NCI-H82 treated with DMSO at 0.1 percent for 48 hours (cell line): Measurements from ENCODE around the gene EYA2.

Experiments used
- DNase-seq: peaks from one replicate; lab custom pipeline; 2025; ENCODE audit not compliant: unreplicated experiment; lab: John Stamatoyannopoulos, UW

The EYA2 gene

DNA sequence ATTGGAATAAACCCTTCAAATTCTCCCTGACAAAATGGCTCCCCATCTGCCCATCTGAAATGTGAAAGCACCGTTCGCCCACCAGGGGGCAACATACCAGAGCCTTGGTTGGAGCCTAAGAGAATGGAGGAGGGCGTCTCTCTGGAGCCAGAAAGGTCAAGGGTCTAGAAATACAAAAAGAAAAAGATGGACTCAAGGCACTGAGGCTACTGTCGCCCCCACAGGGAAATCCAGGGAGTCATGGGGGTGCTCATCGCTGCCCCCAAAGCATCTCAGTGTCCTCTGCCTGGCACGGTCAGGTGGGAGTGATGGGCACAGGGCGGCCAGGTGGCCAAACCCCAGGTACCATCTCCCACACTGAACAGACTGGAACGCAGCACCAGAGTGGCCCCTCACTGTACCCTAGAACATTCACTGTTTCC, 325.5 kb downstream of the EYA2 start:
- DNase-seq = no peak

DNA sequence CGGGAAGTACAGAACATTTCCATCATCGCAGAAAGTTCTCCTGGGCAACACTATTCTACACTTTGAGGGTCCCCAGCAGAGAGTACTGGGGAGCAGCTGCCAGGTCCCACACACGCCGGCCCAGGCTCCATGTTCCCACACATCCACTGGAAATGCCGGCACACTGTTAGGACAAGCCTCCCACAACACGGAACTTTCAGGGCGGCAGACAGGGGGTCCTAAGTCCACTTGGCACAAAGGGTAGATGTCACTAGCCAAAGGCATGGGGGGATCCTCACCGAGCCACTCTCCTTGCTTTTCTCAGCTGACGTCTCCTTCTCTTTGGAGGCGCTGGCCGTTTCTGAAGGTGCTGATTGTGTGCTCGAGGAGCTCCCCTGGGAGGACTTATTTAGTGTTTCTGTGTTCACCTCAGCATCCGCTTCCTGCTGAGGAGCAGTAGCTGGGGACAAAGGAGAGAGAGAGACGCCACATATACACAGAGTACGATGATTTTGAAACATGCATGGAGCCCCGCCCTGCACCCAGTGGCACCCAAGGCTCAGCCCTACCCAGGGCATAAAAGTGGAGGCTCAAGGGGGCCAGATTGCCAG, 326.5 kb downstream of the EYA2 start:
- no peak for DNase-seq

DNA sequence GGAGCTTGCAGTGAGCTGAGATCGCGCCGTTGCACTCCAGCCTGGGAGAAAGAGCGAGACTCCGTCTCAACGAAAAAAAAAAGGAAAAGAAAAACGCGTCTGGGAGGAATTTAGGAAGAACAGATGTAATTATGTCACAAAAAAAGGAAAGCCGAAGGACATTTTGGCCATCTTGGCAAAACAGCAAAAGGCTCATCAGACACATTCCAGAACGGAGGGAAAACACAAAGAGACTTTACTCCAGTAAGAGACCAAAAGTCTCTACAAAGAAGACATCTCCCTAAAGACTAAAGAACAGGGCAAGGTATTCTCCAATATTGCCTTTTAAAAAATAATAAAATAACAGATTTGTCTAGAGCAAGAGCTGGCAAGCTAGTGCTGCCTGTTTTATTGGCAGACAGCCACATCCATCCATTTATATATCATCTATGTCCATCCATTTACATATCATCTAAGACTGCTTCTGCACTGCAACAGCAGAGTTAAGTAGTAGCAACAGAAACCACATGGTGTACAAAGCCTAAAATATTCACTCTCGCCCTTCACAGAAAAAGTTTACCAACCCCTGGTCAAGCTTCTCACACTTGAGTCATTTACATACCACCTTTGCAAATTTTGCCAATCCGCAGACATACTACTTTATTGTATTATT, 328.0 kb downstream of the EYA2 start:
- no peak for DNase-seq

DNA sequence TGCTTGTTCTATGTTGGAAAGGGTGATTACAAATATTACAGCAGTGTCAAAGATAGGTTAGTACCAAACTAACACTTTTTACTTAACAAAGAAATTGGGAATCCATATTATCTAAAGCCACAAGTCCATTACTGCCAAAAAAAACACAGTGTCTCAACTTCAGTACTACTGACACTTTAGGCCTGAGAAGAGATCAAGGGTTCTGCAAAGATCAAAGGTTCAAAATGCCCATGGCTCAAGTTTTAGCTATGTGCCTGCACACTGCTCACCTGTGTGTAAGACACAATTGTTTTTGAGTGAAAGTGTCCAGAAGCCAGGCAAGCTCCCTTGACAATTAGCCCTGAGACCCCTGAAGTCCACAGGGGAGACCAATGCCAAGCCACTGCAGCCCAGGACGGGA, 329.3 kb downstream of the EYA2 start:
- no peak for DNase-seq

DNA sequence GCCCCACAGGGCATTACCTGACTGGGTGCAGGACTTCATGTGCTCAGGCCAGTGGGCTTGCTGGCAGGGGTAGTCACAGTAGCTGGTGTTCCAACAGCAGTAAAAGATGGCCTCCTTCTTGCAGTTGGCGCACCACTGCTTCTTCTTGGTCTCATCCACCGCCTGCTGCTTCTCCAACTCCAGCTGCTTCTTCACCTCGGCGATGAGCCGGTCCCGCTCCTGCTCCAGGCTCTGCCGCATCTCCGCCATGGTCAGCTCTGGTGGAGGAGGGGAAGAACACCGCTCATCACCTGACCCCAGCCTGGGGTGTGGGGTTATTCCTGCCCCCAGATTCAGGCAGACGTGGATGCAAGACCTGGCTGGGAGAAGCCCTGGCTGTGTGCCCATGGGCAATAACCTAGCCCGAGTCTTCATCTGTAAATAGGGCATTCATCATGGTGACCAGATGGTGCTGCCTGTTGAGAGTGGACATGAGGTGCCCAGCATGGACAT, 329.7 kb downstream of the EYA2 start:
- DNase-seq = no peak

DNA sequence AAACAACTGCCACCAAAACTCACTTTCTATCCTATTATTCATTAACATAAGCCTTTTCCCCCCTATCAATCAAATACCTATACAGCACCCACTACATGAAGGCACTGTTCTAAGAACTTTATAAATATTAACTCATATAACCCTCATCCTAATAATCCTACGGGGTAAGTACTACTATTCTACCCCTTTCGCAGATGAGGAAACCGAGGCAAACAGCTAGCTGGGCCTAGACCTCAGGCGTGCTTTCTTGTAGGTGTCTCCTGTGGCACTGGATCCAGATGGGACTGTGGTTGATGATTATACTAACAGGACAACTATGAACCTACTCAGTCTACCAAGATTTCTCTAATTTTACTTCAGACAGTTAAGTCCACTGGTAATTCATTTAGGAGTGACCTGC, 330.2 kb downstream of the EYA2 start:
- no peak for DNase-seq

DNA sequence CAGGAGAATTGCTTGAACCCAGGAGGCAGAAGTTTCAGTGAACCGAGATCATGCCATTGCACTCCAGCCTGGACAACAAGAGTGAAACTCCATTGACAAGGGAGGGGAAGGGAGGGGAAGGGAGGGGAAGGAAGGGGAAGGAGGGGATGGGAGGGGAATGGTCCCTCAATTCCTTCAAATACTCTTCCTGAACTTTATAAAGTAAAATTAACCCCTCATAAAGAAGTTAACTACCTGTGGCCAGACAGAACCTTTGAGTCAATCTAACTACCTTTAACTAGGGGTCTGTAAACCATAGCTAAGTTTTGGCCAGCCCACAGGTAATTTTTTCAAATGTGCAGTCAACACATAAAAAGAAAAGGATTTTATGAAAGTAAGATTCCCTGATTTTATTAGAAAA, 330.8 kb downstream of the EYA2 start:
- no peak for DNase-seq

DNA sequence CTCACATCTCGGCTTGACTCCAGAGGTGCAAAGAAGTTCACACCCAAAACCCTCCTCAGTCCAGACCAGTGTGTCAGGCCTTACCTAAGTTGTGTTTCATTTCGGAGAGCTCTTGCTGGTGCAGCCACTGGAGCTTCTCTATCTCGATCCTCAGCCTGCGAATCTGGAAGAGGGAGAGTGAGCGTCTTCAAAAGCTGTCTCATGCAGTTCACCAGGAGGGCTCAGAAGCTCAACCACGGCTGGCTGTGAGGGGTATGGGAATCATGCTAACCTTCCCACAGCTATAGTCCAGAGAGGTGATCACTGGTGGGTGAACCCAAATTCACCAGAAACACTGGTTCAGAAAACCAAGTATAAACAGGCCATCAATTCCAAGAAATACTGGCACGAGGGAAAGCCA, 332.5 kb downstream of the EYA2 start:
- DNase-seq = no peak

DNA sequence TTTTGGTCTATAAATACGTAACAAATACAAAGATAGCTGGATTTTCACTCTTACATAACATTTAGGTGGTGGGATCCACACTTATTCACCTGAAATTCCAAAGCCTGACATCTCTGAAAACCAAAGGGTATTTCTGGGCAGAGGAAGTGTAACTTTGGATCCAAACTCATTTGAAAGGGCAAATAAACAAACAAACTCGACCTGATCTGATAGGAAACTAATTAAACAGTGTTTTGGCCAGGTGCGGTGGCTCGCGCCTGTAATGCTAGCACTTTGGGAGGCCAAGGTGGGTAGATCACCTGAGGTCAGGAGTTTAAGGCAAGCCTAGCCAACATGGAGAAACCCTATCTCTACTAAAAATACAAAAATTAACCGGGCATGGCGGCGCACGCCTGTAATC, 332.9 kb downstream of the EYA2 start:
- DNase-seq = no peak

DNA sequence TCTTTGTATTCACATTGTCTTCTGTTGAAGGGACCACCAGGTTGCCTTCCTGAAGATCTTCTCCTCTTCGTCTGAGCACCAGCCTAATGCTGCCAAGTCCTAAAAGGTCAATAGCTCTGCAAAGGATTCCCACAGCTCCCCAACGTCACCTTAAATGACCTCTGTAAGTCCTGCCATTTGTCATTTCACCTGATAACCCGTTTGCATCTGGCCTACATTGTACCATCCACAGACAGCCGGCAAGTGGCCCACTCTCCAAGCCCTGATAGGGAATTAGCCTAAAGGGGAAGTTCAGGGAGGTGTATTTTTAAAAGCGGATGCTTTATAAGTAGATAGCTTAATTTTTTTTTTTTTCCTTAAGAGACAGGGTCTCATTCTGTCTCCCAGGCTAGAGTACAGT, 334.0 kb downstream of the EYA2 start:
- peak; percentile 58 for DNase-seq

DNA sequence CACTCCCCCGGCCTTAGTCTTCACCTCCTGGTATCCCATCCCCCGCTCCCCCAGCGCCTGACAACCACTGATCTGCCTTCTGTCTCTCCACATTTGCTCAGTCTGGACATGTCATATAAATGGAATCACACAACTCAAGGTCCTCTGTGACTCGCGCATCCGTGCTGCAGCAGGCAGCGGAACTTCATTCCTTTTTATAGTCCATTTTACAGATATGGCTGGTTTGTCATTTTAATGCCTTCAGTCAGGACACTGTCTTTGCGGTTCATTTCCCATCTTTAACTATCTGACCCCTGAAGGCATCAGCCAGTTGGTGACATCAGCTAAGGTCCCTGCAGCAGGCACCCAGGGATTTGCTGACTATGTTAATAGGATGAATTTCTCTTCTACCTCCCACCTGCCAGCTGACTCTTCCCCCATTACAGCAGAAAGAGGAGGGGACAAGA, 336.2 kb downstream of the EYA2 start:
- DNase-seq = peak; percentile 92

DNA sequence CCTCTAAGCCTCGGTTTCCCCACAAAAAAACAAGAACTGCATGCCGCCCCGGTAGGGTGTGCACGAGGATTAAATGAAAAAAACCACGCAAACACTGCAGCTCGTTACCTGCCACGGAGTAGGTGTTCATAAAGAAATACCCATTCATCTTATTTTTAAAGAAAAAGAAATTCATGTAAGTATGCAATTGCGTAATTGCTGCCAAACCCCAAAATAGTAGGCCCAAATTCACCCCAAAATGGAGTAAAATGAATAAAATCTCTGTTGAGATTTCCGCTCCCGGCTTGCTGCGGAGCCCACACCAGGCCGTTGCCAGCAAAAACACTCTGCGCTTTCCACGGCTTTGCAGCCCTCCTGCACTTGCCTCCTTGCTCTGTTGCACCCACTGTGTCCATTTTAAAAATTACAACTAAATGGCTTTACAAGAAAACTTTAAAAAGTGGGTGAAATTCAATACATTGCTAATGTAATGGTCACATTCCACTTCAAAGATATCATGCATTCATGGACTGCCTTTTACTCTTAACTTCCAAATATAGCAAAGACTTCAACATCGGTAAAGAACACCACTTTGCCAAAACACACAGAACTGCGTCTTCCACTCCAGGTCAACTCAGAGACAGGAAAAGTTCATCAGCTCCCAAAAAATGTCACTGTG, 336.9 kb downstream of the EYA2 start:
- no peak for DNase-seq

DNA sequence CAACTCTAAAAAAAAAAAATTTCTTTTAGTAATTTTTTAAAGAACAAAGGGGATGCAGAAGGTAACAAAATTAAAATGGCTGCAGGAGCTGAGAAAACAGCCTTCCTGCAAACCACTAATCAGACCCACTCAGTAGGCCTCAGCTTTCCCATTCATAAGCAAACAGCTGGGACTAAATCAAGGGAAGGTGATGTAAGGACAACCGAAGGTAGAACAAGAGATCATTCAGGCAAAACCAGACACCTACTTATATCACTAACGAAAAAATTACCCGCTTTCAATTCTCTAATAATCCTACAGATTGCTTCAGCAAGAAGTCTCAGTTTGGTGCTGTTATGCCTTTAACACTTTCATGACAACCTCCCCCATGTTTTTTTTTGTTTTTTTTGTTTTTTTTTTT, 337.9 kb downstream of the EYA2 start:
- no peak for DNase-seq

DNA sequence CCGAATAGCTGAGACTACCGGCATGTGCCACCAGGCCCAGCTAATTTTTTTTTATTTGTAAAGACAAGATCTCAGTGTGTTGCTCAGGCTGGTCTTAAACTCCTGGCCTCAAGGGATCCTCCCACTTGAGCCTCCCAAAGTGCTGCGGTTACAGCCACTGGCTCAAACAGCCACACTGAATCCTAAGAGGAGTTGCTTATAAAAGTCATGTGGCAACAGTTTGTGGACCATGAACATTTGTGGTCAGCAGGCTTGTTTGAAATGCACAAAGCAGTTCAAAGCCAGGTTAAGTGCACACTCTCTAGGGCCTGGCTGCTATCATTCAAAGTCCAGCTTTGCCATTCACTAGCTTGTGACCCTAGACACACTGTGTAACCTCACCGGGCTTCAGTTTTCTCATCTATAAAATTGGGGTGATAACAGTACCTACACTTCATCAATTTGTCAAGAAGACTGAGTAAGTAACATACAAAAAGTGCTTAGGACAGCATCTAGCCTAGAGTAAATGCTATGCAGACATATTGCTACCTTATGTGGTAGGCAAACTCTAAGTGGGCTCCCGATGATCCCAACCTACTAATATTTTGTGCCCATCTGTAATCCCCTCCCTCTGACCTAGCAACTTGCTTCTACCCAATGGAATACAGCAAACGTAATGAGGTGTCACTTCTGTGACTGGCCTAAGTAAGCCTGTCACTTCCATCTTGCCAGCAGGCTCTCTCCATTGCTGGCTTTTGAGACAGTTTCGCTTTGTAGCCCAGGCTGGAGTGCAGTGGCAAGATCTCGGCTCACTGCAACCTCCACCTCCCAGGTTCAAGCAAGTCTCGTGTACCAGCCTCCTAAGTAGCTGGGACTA, 338.9 kb downstream of the EYA2 start:
- no peak for DNase-seq

DNA sequence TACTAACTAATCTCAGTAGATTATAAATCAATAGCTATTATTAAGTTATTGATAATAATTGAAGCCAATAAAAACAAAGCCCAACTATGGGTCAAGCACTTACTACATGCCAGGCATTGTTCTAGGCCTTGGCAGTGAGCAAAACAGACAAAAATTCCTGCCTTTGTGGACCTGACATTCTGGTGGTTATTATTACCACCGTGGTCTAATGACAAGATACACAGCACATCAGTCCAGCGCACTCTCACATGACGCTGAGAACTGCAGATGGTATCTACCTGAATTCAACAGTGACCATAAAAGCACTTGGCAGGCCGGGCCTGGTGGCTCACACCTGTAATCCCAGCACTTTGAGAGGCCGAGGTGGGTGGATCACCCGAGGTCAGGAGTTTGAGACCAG, 340.5 kb downstream of the EYA2 start:
- DNase-seq = no peak

DNA sequence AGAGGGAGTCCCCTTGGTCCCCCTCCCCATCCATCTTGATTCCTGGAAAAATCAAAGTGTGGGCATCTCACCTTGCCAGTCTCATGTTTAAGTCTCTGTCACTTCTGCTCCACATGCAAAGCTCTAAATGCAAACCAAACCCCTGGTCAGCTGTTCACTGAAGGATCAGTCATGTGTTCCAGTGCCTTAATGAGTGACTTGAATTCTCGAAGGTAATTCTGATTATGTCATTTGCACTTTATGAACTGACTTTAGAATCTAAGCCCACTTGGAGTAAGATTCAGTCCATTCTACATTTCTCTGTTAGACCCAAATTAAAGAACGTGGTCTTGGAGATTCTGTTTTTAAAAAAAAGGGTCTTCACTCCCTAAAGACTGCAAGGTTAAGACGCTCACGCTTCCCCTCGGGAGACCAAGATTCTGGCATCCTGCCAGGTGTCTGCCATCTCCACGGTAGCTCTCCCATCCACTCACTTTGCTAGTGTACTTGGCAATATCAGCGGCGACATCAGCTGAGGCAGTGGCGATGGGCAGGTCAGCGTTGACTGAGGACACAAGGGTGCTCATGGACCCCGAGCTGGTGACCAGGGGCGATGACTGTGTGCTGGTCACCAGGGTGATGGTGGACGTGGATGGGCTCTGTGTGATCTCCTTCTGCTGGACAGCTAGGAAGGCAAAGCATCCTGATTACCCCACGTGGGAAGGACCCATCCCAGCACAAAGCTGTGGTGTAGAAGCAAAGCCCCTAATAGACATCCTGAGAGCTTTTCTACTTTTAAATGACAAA, 341.4 kb downstream of the EYA2 start:
- DNase-seq = no peak

DNA sequence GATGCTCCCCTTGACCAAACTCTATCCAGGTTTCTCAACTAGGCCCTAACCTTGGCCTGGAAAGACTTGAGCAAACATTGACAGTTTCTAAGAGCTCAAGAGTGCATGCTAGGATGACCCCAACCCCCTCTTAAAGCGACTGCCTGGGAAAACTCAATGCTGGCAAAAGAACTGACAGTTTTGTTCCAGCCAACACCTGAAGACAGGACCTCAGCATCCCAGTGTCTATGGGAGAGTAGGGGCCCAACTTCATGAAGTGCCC, 341.9 kb downstream of the EYA2 start:
- no peak for DNase-seq

DNA sequence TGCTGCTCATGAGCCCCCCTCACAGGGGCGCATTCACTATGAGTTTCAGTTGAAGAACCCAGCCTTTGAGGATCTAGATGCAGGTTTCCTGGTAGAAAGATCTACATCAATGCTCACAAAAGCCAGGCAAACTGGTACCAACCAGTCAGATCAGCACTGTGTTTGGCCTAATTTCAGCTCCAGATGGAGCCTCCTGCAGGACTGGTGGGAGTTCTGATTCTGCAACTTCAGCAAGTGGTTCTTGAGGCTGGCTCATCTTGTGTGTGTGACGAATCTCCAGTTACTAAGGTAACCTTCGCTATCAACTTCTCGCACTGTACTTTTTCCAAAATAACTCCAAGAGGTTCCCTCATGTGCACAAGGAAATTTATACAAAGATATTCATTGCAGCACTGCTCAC, 343.1 kb downstream of the EYA2 start:
- no peak for DNase-seq
